Activated T-helper 9 cell treated with anti-CD3 and anti-CD28 coated beads, Interleukin-2, amount 50 U/mL, for 16 hours (primary cell): ENCODE results near the gene NUP88.

Experiments used
- DNase-seq: peaks from one replicate; pipeline ENCODE4 v3.0.0-alpha.2; 2020; ENCODE audit warnings: low read depth

Gene NUP88

GRCh38 chr17:5419959-5420653 lies 644 bp upstream of the NUP88 start, which contains the start of gene RPAIN:
TSS of gene RPAIN (plus strand) at chr17:5420182. CDS start at chr17:5420211, 29 bp downstream.
- peak; percentile 77 for DNase-seq

GRCh38 chr17:5418858-5419355 lies 555 bp downstream of the NUP88 start:
- peak; percentile 42 for DNase-seq

GRCh38 chr17:5416901-5417300 lies 2.6 kb downstream of the NUP88 start:
- DNase-seq: no peak

- no peak for DNase-seq
Observed at GRCh38 chr17:5413682-5414081, 5.8 kb downstream of the NUP88 start.

GRCh38 chr17:5410594-5411272 lies 8.7 kb downstream of the NUP88 start:
- no peak for DNase-seq

GRCh38 chr17:5408186-5408585 lies 11.3 kb downstream of the NUP88 start:
- DNase-seq: no peak

- no peak for DNase-seq
Observed at GRCh38 chr17:5405400-5405799, 14.1 kb downstream of the NUP88 start.

GRCh38 chr17:5399767-5400166 lies 19.7 kb downstream of the NUP88 start:
- DNase-seq: no peak

- DNase-seq: no peak
Observed at GRCh38 chr17:5396612-5397011, 22.9 kb downstream of the NUP88 start.

- DNase-seq: no peak
Observed at GRCh38 chr17:5391678-5392077, 27.8 kb downstream of the NUP88 start.

GRCh38 chr17:5381542-5381941 lies 37.9 kb downstream of the NUP88 start:
- DNase-seq: no peak

GRCh38 chr17:5380491-5381135 lies 38.8 kb downstream of the NUP88 start:
- DNase-seq: no peak

- no peak for DNase-seq
Observed at GRCh38 chr17:5379351-5380107, 39.9 kb downstream of the NUP88 start.

- DNase-seq: no peak
Observed at GRCh38 chr17:5378566-5379207, 40.8 kb downstream of the NUP88 start.

GRCh38 chr17:5373112-5373511 lies 46.4 kb downstream of the NUP88 start:
- DNase-seq: no peak

GRCh38 chr17:5370411-5370810 lies 49.1 kb downstream of the NUP88 start:
- no peak for DNase-seq

GRCh38 chr17:5365831-5366230 lies 53.6 kb downstream of the NUP88 start:
- no peak for DNase-seq

GRCh38 chr17:5364696-5365095 lies 54.8 kb downstream of the NUP88 start:
- no peak for DNase-seq

GRCh38 chr17:5364156-5364555 lies 55.3 kb downstream of the NUP88 start:
- DNase-seq: no peak

GRCh38 chr17:5362162-5362811 lies 57.2 kb downstream of the NUP88 start:
- DNase-seq: no peak

GRCh38 chr17:5361426-5361825 lies 58.0 kb downstream of the NUP88 start:
- DNase-seq: no peak
